SIG-M5 treated with dmso at 0.1 percent for 504 hours (cell line): ENCODE data around the gene GNAZ.
"Not testable (repeated sequence)": the region's sequence is repeated elsewhere in the genome, so short reads cannot be mapped to it uniquely, and the experiment has no call there.

Experiments
- DNase-seq: peaks from one replicate; lab custom pipeline; 2025; ENCODE audit not compliant: unreplicated experiment; lab: John Stamatoyannopoulos, UW

The GNAZ gene

DNA sequence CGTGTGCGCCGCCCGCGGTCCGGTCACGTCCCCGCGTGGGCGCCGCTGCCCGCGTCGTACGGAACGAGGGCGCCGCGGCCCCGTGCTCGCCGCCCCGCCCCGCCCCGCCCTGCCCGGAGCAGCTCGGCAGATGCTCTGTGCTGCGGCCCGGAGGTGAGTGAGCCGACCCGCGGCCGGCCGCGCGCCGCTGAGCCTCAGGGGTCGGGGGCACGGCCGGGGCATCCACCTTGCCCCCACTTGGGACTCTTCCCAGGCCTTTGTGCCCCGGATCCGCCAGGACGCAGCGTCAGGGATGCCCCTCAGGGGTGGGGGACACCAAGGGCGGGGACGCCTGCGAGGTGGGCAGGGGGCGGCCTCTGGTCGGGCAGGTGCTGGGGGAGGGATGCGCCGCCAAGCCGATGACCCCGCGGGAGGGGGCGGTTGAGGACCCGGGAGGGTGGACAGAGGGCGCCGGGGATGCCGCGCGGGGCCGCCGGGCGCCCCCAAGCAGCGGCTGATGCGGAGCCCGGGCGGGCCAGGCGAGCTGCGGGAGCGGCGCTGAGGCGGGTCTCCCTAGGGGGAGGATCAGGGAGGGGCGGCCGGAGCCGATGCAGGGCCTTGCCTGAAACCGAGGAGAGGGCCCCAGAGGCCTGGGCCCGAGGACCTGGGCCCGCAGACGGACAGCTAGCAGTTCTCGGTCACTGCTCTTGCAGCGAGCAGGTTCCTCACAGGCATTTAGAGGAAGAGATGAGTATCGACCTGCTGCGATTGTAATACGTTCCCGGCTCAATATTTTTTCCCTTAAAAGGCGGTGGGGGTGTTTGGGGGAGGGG, at the start of gene GNAZ:
Gene GNAZ, plus strand, starts transcription at position 102 of the 812 bp plus-strand sequence. CDS start 25,177 bp downstream, outside the sequence.
- no peak for DNase-seq

GRCh38 chr22:23020659-23021293, 49.5 kb upstream of the GNAZ start:
- no peak for DNase-seq

DNA sequence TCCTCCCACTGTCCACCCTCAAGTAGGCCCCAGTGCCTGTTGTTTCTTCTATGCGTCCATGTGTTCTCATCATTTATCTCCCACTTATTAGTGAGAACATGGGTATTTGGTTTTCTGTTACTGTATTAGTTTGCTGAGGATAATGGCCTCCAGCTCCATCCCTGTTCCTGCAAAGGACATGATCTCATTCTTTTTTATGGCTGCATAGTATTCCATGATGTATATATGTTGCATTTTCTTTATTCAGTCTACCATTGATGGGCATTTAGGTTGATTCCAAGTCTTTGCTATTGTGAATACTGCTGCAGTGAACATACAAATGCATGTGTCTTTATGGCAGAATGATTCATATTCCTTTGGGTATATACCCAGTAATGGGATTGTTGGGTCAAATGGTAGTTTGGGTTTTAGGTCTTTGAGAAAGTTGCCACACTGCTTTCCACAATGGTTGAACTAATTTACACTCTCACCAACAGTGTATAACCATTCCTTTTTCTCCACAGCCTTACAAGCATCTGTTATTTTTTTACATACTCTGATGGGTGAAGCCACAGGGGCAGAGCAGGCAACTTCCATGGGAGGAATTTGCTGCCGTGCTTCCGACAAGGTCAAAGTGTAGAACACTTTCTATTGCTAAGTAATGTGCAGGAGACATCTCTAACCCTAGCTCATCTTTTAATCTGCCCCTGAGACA, 48.5 kb upstream of the GNAZ start:
- DNase-seq: not testable (repeated sequence)

DNA sequence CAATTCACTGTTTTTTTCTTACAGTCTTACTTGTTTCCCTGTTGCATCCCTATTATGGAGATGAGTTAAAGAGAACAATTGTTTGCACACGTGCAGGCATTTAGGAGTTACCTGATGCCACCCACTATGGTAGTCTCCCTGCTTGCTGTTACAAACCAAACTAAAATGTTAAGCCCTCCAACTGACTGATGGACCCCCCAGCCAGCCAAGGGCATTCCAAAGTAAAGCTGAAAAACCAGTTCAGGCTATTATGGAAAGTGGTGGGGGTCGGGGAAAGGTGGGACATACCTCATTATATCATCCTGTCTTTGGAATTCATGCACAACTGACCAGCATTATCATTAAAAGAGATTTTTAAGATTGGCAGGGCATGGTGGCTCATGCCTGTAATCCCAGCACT, 47.0 kb upstream of the GNAZ start:
- no peak for DNase-seq

DNA sequence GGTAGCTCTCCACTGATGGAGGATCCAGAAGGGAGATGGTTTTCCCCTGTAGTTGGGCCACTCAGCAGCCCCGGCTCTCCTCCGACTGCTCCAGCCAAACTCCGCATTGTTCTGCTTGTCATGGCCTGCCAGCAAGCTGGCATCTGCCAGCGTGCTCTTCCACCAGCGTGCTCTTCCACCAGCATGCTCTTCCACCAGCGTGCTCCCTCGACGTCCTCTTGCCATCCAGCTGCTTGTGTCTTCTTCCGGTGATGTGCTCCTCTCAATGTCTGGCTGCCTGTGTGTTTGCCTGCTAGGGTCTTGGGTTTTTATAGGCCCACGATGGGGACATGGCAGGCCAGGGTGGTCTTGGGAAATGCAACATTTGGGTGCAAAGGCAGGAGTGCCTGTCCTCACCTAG, 43.5 kb upstream of the GNAZ start:
- DNase-seq: no peak

DNA sequence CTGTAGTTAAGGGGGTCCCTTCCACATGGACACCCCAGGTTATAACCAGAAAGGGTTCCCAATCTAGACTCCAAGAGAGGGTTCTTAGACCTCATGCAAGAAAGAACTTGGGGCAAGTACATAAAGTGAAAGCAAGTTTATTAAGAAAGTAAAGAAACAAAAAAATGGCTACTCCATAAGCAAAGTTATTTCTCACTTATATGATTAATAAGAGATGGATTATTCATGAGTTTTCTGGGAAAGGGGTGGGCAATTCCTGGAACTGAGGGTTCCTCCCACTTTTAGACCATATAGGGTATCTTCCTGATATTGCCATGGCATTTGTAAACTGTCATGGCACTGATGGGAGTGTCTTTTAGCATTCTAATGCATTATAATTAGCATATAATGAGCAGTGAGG, 42.5 kb upstream of the GNAZ start:
- not testable (repeated sequence) for DNase-seq

GRCh38 chr22:23029521-23030228, 40.6 kb upstream of the GNAZ start:
- DNase-seq: no peak

DNA sequence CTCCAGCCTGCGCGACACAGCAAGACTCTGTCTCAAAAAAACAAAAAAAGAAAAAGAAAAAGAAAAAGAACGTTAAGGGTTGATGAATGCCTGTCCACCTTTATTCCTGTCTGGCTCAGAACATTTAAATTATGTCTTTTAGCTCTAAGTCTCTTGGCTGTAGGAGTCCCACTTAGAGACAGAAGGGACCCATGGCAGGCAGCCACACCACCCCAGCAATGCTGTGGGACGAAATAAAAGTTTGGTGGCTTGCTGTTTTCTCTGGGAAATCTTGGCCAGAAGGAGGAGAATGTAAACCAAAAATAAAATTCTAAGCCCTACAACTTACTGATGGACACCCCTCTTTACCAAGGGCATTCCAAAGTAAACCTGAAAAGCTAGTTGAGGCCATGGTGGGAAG, 38.9 kb upstream of the GNAZ start:
- DNase-seq: no peak

DNA sequence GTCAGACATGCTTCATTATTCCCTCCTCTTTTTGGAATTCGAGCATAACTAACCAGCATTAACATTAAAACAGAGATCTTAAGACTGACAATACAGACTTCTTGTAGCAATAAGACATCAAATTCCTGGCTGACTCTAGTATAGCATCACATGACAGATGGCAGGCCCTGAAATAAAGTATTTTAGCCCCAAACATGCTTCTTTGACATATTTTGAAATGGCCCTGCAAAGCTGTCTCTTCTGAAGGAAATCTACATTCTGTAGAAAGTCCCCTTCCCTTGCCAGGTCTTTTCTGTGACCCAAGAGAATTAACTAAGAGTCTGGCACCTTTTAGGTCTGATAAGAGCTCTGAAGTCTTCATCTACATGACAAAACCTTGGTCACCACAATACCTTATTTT, 38.5 kb upstream of the GNAZ start:
- DNase-seq: no peak

DNA sequence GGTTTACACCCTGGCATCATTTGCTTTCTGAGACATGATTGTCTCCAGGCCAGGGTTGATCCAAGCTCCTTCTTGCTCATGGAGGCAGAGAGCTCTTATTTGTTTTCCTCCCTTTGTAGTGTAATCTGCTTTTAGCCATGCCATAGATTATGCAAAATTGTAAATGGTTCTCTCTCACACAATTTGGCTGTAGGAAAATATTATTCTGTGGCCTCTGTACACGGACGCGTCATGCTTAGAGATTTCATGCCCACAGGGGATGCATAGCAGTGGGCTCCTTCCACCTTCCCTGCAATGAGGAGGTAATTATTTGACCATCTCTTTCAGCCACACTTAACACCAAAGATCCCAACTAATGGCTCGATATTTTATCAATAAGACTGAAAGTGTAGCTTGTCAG, 37.7 kb upstream of the GNAZ start:
- DNase-seq: no peak

DNA sequence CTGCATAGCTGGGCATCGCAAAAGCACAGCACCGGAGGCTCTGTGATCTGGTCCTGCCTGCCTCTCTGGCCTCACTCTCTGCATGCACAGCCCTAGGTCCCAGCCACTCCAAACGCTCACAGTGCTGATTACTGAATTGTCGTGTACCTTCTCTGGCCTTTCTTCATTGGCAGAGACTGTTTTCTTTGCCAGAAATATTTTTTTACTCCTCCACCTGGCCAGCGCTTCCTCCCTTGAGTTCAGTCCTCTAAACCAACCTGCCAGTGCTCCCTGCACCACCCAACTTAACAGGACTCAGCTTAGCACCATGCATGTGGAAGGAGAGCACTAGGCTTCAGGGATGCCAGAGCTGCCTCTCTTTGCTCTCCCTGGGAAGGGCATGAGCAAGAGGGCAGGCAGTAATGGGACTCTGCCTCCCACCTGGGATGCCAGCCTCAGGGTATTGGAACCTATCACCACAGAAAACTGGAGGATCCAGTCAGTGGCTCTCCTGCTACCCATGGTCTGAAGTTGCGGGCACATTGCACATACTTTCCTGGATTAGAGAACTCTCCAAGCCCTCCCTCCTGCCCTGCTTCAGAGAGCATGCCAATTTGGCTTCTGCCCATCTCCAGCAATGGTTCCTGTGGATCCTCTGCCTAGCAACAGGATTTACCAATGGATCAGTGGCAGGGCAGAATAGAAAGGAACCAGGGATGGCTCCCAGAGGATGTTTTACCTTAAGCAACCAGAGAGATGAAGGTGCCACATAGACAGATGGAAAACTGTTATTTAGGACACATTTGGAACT, 37.0 kb upstream of the GNAZ start:
- DNase-seq: no peak

DNA sequence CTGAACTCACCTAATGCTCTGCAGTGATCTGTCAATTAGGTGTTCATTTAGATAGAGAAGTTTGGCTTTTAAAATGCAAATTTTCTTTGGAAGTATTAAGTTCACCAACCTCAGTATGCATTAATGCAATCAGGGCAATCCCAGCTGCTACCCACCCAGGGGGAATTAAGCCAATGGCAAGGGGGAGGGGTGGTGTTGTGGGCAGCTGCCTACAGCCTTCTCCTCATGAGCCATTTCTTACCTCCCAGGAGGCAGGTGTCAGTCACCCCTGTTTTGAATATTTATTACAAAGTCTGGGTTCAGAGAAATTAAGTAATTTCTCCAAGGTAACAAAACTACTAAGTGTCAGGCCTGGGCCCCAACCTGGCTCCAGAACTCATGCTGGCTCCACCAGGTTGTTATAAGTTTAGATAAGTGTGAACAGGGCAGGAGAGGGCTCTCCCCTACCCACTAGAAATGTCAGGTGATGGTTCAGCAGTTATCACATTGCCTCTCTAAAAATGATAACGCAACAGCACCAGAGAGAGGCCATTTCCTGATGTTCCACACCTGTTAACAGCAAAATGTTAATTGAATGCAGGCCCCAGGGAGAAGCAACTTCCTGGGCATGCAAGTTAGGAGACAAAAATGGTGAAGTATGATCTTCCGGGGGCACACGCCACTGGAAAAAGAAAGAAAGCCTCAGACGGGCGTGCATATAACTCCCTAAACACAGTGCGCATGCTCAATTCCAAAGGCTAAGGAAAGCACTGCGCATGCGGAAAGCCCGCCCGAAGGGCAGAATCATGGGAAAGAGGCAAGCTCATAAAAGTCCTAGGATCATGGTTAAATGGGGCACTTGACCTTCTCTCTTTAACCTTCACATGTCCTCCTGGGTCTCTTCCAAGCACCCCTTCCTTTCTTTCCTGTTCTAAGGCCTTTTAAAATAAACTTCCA, 35.4 kb upstream of the GNAZ start:
- no peak for DNase-seq

DNA sequence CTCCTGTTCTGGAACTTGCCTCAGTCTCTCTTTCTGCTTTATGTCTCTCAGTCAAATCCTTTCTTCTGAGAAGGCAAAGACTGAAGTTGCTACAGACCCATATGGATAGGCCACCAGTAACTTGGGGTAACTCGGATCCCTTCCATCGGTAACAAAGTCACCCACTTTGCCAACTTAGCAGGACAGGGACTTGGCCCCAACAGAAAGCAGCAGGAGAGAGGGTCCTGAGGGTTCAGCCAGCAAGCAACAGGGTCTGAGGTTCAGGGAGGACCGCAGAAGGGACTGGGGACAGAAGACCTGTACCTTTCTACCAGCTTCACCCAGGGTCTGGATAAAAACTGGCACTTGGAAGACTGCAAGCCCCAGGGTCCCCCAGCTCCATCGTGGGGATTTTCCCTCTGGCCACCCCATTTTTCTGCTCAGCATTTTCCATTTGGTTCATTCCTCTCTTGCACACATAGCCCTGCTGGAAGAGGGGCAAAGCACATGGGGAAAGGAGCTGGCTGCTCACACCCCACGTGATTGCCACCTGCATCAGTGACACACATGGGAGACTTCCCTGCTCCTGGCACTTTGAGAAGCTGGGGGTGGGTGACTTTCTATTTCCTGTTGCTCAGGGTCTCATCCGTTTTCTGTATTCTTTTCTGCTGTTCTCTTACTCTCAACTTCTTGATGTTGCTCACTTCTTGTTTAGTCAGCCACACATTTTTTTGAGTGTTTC, 34.6 kb upstream of the GNAZ start:
- no peak for DNase-seq

GRCh38 chr22:23036684-23037428, 33.5 kb upstream of the GNAZ start:
- no peak for DNase-seq

DNA sequence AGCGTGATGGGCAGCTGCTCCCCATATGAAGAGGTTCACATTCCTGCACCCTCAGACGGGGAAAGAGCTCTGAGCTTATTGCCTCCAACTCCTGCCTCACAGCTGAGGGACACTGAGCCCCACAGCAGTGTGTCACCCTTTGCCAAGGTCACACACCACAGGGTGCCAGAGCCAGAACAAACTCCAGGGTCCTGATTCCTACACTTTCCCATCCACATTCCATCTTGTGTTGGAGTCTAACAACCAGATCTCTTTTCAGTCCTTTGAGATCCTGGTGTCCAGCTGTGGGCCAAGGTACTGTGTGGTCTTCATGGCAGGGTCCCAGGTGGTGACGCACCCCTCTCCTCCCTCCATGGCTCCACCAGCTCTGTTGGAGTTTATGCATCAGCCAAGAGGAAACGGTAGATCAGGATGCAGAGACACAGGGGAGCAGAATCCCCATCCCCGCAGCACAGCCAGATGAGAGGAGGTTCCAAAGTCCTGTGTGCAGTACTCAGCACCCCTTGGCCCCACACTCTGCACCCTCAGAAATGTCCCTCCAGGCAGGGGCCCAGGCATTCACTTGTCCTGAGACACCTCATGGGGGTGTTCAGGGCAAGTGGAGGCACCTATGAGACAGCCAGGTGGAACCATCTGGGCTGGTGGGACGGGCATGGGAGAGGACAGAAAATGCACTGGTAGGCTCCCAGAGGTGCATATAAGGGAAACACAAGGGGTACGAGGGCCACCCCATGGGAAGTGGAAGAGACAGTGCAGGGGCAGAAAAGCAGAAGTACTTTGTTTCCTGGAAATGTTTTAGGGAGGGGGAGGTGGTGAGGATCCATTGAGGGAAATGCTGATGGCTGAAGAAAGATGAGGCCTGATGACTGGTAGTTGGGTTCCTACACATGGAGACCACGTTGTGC, 32.6 kb upstream of the GNAZ start:
- no peak for DNase-seq

DNA sequence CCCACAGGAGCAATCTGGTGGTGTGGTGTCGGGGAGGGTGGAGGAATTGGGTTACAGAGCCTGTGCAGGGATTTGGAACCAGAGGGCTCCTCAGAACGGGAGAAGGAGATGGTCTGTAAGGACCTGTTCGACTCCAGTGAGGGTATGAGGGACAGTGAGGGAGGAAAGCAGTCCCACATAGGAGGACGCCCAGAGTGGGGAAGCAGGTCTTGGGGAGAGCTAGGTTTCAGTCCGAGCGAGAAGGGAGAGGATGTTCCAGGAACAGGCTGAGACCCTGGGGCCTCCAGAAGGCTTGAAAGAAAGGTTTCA, 32.0 kb upstream of the GNAZ start:
- no peak for DNase-seq

DNA sequence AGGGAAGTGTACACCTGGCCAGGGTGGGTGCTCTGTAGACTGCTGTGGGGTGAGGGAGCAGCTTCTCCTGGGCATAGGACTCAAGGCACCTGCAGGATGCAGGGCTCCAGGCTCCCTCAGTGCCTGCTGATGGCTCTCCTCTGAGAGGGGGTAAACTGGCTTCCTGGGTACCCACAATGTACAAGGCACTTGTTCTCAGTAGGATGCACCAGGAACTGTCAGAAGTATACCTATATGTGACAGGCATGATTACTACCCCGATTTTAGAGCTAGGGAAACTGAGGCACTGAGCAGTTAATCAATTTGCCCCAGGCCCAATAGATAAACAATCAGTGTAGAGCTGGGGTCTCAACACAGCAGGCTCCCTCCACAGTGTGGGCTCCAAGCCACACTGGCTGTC, 31.4 kb upstream of the GNAZ start:
- no peak for DNase-seq
